HG03060 (cell line): ENCODE data around the gene ENOX1.
A peak's percentile ranks its signal among the peaks of the same experiment; 100 is the strongest.

Experiments
- ATAC-seq: cut with Tn5 transposase; IDR thresholded peaks from one replicate; pipeline ENCODE4 v1.9.1; 2021; ENCODE audit warnings: low read depth, moderate number of reproducible peaks; ENCODE audit not compliant: unreplicated experiment

The ENOX1 gene

DNA sequence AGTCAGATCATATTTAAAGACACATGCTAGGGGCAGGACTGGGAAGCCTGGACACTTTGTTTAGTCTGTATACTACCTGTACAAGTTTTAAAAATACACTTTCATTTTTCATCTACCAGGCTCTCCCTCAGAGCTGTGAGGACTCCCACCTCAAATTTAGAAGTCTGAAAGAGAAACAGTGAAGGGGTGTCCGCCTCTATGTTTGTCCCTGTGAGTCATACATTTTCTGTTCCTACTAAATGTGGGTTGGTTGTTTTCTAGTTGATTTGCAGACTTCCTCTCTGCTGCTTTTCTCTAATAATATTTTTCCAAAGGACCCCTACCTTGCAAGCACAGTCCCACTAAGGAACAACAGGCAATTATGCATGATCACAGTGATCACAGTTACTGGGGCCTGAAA lies 110.5 kb downstream of the ENOX1 start:
- peak; percentile 96 for ATAC-seq

DNA sequence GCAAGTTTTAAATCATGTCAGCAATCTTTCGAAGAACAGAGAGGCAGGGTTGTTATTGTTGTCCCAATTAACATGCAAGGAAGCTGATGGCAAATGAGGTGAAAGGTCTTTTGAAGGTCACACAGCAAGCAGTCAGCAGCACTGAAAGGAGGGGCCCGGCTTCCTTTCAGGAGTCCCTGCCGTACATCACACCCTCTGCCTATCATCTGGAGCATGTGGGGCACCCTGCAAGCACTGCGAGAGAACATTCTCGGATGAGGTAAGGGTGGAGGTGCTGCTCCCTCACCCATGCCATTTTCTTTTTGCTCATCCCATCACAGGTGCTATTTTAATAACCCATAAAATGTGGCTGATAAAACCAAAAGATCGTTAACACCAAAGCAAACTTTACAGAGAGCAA lies 111.2 kb downstream of the ENOX1 start:
- no peak for ATAC-seq

DNA sequence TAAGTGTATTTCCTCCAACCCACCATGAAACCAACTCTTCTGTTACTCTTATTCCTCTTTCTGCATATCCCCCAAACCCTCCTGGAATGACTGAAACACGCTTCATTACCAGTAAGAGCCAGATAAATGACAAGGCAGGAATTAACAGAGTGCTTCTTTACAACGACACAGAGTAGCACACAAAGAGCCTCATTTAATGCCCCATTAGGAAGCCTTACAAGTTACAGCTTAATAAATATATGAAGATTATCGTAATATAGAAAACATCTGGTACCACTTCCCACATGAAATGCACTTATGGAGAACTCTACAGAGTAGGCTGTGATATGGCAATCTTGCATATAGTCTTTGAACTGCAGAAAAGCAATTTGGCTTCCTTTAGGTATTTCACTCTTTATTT lies 116.8 kb downstream of the ENOX1 start:
- no peak for ATAC-seq

DNA sequence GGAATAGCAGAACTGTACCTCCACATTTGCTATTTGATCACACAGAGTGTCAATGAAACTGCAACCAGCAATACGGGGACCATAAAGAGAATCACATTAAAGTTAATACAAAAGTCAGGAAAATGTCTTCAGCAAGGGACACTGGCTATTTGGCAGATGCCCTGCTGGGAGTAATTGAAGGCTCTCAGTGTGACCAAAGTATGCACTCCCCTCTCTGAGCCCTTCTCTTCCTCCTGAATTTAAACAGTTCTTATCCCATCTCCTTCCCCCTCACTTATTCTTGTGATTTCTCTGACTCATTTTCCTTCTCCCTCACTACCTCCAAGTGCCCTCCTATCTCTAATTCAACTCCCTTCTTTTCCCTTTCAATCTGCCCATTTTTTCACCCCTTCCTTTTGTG lies 117.7 kb downstream of the ENOX1 start:
- no peak for ATAC-seq

DNA sequence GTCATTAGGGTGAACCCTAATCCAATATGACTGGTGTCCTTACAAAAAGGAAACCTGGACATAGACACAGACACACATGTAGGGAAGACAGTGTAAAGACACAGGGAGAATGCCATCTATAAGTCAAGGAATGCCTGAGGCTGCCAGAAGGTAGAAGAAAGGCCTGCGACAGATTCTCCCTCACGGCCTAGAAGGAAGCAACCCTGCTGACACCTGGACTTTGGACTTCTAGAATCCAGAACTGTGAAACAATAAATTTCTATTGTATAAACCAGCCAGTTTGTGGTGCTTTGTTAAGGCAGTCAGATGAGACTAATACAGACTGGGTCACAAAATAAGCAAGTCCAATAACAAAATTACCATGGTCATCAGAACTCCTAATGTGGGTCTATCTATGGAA lies 120.4 kb downstream of the ENOX1 start:
- no peak for ATAC-seq

- no peak for ATAC-seq
These were observed 121.4 kb downstream of the ENOX1 start for GRCh38 chr13:43665388-43665787.

DNA sequence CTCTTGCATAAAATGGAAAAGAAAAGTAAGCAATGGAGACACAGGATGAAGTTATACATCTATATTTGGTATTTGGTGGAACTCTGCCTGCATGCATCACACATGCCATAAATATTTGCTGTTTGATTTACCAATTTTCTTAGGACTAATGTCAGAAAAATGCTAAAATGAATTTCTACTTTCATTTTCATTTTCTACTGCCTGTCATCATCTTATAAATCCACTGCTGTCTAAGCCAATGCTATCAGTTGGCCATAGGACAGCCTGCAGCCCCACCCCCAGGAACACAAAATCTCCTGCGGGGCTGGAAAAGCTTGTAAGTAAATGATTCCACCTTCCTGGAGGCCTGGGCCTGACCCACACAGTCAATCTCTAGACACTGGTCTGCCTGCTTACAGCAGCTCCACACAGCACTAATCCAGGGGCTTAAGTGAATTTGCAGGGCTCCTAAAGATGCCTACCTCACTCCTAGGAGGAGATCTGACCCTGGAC lies 122.0 kb downstream of the ENOX1 start:
- no peak for ATAC-seq

DNA sequence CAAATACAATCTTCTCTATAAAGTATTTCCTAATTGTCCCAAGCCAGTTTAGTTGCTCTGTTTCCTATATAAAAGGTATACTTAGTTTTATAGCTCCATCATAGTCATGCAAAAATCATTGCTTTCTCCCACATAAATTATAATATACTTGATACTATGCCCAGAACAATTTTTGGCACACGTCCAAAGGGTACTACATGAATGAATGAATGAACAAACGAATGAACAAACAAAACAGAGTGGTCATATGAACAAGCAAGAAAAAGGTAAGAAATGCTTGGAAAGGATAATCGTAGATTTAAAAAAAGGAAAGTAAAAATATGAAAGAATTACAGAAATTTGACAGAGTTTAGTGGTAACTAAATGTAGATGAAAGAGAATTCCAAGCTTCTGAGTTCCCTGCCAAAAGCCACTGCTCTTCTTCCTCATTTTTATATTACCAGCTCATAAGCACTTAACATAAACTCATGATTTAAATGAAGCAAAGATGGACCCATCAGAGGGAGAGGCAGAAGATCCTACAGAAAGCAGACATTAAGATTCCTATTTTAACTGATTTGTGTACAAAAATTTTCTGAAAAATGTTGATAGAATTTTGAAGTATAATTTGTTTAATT lies 123.2 kb downstream of the ENOX1 start:
- no peak for ATAC-seq

DNA sequence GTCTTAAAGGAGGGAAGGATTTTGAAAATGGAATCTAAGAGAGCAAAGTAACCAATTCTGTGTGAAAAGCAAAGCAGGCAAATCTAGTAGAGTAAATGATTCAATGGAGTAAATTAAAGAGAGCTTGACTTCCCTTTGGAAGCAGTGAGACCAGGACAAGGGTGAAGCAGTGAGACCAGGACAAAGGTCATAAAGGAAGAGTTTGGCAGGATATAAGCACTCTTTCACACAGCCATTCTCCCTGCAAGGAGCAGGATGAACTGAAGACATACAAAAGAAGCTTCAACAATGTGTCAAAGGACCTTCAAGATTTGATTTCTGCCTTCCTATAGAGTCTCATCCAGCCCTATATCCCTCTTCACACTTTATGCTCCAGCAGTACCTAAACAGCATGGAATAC lies 123.8 kb downstream of the ENOX1 start:
- no peak for ATAC-seq

DNA sequence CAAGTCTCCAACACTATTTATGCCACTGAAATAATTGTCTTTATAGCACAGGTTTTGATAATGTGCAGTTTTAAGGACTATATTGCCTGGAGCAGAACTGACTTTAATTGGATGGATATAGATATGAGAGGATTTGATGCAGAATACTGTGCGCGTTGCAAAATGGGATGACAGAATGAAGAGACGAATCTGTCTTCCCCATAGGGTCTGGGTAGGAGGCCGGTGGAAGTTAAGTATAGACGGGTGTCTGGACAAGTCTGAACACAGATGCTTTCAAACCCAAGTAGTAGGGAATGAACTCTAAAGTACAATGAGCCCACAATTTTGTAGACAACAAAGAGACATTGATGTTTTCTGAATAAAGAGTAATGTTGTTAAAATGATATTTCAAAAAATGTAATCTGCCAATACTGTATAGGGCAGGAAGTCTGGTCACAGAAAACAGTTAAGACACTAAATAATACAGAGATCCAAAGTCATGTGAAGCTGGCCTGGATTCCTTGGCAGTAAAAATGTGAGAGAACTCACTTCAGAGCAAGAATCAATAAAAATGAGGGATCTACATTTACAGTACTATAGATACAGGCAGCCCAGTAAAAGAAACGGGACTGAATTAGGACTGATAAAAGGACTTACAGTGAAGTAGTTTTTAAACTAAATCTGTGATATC lies 125.5 kb downstream of the ENOX1 start:
- ATAC-seq = no peak

GRCh38 chr13:43657485-43657884 lies 129.3 kb downstream of the ENOX1 start:
- no peak for ATAC-seq

- no peak for ATAC-seq
These were observed 132.8 kb downstream of the ENOX1 start for GRCh38 chr13:43653980-43654379.

GRCh38 chr13:43653395-43653794 lies 133.4 kb downstream of the ENOX1 start:
- no peak for ATAC-seq

DNA sequence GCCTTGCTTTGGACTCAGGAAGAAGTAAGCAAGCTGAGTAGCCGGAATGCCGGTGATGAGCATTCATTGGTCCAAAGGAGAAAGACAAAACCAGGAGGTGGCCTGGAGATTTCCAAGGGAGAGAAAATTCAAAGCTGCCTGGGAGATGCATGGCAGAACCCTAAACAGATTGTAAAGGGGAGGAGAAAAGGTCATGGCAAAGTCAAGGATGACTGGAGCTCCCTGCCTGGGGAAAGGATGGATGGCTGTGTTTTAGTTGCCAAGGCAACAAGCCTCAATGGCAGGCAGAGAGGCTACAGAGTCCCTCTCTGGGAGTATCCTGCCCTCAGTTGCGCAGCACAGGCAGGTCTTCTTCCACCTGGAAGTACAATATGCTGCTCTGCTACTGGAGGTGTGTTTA lies 134.0 kb downstream of the ENOX1 start:
- ATAC-seq = no peak

DNA sequence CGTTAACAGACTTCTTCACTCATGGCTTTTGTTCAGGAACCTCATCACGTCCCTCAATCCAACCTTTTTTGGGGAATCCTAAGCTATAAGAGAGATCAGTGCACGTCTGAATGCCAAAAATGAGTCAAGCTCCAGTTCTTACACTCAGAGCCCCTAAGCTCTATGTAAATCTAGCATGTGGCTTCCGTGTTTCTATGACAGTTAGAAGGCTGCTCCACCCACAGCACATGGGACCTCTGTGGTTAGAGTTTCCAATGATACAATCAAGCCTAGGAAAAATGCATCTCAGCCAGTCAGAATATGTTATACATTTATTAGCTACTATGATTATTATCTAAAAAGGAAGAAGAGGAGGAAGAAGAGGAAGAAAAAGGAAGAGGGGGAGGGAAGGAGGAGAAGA lies 135.9 kb downstream of the ENOX1 start:
- no peak for ATAC-seq

GRCh38 chr13:43648733-43649132 lies 138.0 kb downstream of the ENOX1 start:
- no peak for ATAC-seq

DNA sequence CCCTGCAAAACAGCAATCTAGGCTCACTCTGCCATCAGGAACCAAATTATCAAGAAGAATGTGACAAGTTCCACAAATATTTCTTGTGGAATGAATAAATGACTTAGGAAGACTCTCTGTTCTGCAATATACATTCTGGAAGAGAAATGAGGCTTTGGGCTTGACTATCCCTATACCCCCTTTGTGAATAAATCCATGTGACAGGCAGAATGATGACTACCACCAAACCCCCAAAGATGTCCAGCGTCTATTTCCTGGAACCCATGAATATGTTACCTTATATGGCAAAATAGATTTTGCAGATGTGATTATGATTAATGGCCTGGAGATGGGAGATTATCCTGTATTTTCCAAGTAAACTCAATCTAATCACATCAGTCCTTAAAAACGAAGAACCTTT lies 139.3 kb downstream of the ENOX1 start:
- no peak for ATAC-seq

GRCh38 chr13:43640476-43640875 lies 146.3 kb downstream of the ENOX1 start:
- ATAC-seq = no peak

DNA sequence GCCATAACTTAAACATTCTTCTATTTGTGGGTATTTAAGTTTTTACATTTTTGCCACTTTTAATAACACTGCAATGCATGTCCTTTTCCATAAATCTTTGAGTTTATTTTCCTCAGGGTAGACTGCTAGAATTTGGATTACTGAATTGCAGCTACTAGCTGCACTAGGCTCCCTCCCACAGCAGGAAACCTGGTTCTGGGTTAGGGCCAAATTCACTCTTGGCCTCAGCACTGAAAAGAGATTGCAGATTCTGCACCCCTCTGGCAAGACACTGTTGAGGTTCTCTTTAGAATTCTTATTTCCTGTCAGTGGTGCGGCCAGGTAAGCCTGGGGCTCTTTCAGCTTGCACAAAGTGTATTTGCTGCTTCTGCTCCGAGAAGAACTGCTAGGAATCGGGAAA lies 155.7 kb downstream of the ENOX1 start:
- ATAC-seq = no peak

GRCh38 chr13:43629691-43630480 lies 156.9 kb downstream of the ENOX1 start:
- ATAC-seq = no peak

- no peak for ATAC-seq
These were observed 159.8 kb downstream of the ENOX1 start for GRCh38 chr13:43626994-43627393.

- ATAC-seq = no peak
These were observed 172.7 kb downstream of the ENOX1 start for GRCh38 chr13:43614063-43614462.
